Neural cell (in vitro differentiated cells): ENCODE results near the gene PROSER2.

ENCODE experiments used
- EP300 ChIP-seq: fragments of 450-650 bp; conservative IDR thresholded peaks from 2 replicates; pipeline ENCODE4 v1.6.1; 2014; ENCODE audit warnings: antibody characterized with exemption, mild to moderate bottlenecking, moderate library complexity; ENCODE audit not compliant: poor library complexity, severe bottlenecking
- EZH2 ChIP-seq: fragments of 200-600, 300-800 bp; shearing (Covaris generic), sonication (generic); IDR thresholded peaks from 2 replicates; pipeline ENCODE4 v1.6.1; 2014; ENCODE audit warnings: antibody characterized with exemption, low read length, borderline replicate concordance, mild to moderate bottlenecking; ENCODE audit not compliant: insufficient read depth, poor library complexity, severe bottlenecking
- SMC3 ChIP-seq: fragments of 450-650 bp; conservative IDR thresholded peaks from 2 replicates; pipeline ENCODE4 v1.6.1; 2014; ENCODE audit warnings: antibody characterized with exemption, mild to moderate bottlenecking, moderate library complexity; ENCODE audit not compliant: poor library complexity
- TAF1 ChIP-seq: IDR thresholded peaks from 2 replicates; pipeline ENCODE4 v1.6.1; 2012; ENCODE audit warnings: low read depth
- TF ChIP-seq, protein P1 (sequence below): fragments of 450-650 bp; IDR thresholded peaks from 2 replicates; pipeline ENCODE4 v1.5.1; 2014; ENCODE audit warnings: antibody characterized with exemption, mild to moderate bottlenecking, moderate library complexity; ENCODE audit not compliant: poor library complexity, severe bottlenecking
- TF ChIP-seq, protein P2 (sequence below): IDR thresholded peaks from 2 replicates; pipeline ENCODE4 v1.6.1; 2012; ENCODE audit warnings: borderline replicate concordance

DNA sequence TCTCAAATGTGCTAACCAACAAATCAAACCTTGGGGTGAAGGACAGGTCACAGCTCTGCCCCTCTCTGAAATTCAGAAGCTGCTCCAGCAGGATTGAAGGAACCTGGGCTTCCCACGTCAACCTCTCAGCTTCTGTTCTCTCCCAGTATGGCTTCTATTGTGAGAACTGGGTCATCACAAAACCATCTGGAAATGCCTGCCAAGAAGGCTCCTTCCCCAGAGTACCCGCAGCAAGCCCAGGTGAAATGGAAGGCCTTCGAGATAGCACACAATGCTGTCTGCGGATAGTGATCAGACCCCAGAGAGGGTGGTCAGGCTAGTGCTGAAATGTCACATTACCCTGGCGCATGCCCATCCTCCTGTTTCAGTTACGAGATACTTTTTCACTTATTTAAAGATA, 16.4 kb upstream of the PROSER2 start:
- TF ChIP-seq, protein P1, sequence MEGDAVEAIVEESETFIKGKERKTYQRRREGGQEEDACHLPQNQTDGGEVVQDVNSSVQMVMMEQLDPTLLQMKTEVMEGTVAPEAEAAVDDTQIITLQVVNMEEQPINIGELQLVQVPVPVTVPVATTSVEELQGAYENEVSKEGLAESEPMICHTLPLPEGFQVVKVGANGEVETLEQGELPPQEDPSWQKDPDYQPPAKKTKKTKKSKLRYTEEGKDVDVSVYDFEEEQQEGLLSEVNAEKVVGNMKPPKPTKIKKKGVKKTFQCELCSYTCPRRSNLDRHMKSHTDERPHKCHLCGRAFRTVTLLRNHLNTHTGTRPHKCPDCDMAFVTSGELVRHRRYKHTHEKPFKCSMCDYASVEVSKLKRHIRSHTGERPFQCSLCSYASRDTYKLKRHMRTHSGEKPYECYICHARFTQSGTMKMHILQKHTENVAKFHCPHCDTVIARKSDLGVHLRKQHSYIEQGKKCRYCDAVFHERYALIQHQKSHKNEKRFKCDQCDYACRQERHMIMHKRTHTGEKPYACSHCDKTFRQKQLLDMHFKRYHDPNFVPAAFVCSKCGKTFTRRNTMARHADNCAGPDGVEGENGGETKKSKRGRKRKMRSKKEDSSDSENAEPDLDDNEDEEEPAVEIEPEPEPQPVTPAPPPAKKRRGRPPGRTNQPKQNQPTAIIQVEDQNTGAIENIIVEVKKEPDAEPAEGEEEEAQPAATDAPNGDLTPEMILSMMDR, result no peak
- TF ChIP-seq EP300 (no peak), EZH2 (no peak), TAF1 (no peak), SMC3 (no peak)
- TF ChIP-seq, protein P2, sequence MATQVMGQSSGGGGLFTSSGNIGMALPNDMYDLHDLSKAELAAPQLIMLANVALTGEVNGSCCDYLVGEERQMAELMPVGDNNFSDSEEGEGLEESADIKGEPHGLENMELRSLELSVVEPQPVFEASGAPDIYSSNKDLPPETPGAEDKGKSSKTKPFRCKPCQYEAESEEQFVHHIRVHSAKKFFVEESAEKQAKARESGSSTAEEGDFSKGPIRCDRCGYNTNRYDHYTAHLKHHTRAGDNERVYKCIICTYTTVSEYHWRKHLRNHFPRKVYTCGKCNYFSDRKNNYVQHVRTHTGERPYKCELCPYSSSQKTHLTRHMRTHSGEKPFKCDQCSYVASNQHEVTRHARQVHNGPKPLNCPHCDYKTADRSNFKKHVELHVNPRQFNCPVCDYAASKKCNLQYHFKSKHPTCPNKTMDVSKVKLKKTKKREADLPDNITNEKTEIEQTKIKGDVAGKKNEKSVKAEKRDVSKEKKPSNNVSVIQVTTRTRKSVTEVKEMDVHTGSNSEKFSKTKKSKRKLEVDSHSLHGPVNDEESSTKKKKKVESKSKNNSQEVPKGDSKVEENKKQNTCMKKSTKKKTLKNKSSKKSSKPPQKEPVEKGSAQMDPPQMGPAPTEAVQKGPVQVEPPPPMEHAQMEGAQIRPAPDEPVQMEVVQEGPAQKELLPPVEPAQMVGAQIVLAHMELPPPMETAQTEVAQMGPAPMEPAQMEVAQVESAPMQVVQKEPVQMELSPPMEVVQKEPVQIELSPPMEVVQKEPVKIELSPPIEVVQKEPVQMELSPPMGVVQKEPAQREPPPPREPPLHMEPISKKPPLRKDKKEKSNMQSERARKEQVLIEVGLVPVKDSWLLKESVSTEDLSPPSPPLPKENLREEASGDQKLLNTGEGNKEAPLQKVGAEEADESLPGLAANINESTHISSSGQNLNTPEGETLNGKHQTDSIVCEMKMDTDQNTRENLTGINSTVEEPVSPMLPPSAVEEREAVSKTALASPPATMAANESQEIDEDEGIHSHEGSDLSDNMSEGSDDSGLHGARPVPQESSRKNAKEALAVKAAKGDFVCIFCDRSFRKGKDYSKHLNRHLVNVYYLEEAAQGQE, result no peak
